Thyroid gland (tissue), 4 donors: ENCODE measurements around the gene CCNC.

Source experiments
- CTCF ChIP-seq, 6 experiments: fragments of 200-600 bp in 3 of 6; fragments of 450-650 bp in 3 of 6; sonication (generic) in 3 of 6; IDR thresholded peaks; one replicate each; pipeline ENCODE4 v1.5.1; 2016 to 2019; ENCODE audit warnings: antibody characterized with exemption in 6 of 6, mild to moderate bottlenecking in 2 of 6, inconsistent platforms in 1 of 6, moderate library complexity in 1 of 6
- POLR2A ChIP-seq, 2 donors: fragments of 450-650 bp; IDR thresholded peaks; one replicate each; pipeline ENCODE4 v1.6.1; 2017; ENCODE audit warnings: antibody characterized with exemption in 2 of 2, mild to moderate bottlenecking in 2 of 2, moderate library complexity in 1 of 2

GRCh38 chr6:99545442-99545841, 23.0 kb downstream of the CCNC start:
- TF ChIP-seq CTCF (IDR thresholded peaks at IDR 0.05) = no peak
- TF ChIP-seq POLR2A (IDR thresholded peaks at IDR 0.05) = no peak
